Fibroblast of lung (primary cell): ENCODE results near the gene SLIT1. TPM values are rescaled to one million over a fixed set of nuclear protein-coding genes. Genes with fewer than 3 reads are reported as not detected.

Experiments
- DNase-seq, 2 donors: peaks; one replicate each; pipeline versions ENCODE4 v3.0.0 to v3.0.0-alpha.2; 2010; ENCODE audit warnings: low read depth in 2 of 2
- H2AFZ ChIP-seq: 2 replicates; pipeline ENCODE4 v1.5.1; 2012; ENCODE audit warnings: low read length, control low read depth, inconsistent platforms
- H3K27ac ChIP-seq: 2 replicates; pipeline ENCODE4 v1.5.1; 2011; ENCODE audit warnings: low read length, control low read depth; ENCODE audit not compliant: insufficient read depth
- H3K27me3 ChIP-seq: 2 replicates; pipeline ENCODE4 v1.5.1; 2011; ENCODE audit warnings: mild to moderate bottlenecking, low read length; ENCODE audit not compliant: control insufficient read depth, insufficient read depth
- H3K36me3 ChIP-seq: 2 replicates; pipeline ENCODE4 v1.5.1; 2011; ENCODE audit warnings: low read length; ENCODE audit not compliant: control insufficient read depth, insufficient read depth
- H3K4me1 ChIP-seq: 2 replicates; pipeline ENCODE4 v1.5.1; 2011; ENCODE audit warnings: low read length; ENCODE audit not compliant: control insufficient read depth, insufficient read depth; ENCODE audit errors: extremely low read depth
- H3K4me2 ChIP-seq: 2 replicates; pipeline ENCODE4 v1.5.1; 2011; ENCODE audit warnings: low read length, control low read depth; ENCODE audit not compliant: insufficient read depth; ENCODE audit errors: extremely low read depth
- H3K4me3 ChIP-seq, 4 experiments: fragments of 200-600 bp in 1 of 4; sonication (generic) in 1 of 4; replicated peaks in 1 of 4; 2 replicates each; pipeline ENCODE4 v1.5.1; 2011 to 2016; ENCODE audit warnings: low read length in 4 of 4, low read depth in 3 of 4, mild to moderate bottlenecking in 3 of 4, control low read depth in 2 of 4, inconsistent platforms in 1 of 4, mixed read lengths in 1 of 4; ENCODE audit not compliant: insufficient read depth in 1 of 4; ENCODE audit errors: control extremely low read depth in 1 of 4
- H3K79me2 ChIP-seq: 2 replicates; pipeline ENCODE4 v1.5.1; 2012; ENCODE audit warnings: mild to moderate bottlenecking, low read length, inconsistent platforms; ENCODE audit not compliant: control insufficient read depth, insufficient read depth
- H3K9ac ChIP-seq: 2 replicates; pipeline ENCODE4 v1.5.1; 2011; ENCODE audit warnings: mild to moderate bottlenecking, low read length, control low read depth; ENCODE audit not compliant: insufficient read depth
- H3K9me3 ChIP-seq: 2 replicates; pipeline ENCODE4 v1.5.1; 2012; ENCODE audit warnings: low read depth, low read length; ENCODE audit not compliant: control insufficient read depth, insufficient read depth
- H4K20me1 ChIP-seq: 2 replicates; pipeline ENCODE4 v1.5.1; 2011; ENCODE audit warnings: low read length; ENCODE audit not compliant: control insufficient read depth, insufficient read depth; ENCODE audit errors: extremely low read depth
- CTCF ChIP-seq, 2 donors: IDR thresholded peaks in 1 of 2; conservative IDR thresholded peaks in 1 of 2; 1 replicate in 1 of 2; 2 replicates in 1 of 2; pipeline ENCODE4 v1.5.1; 2011 to 2012; ENCODE audit warnings: low read length in 2 of 2, control low read depth in 1 of 2, inconsistent platforms in 1 of 2, low read depth in 1 of 2, mild to moderate bottlenecking in 1 of 2
- EZH2 ChIP-seq: IDR thresholded peaks from 2 replicates; pipeline ENCODE4 v1.5.1; 2012; ENCODE audit warnings: low read length, control low read depth, mild to moderate bottlenecking; ENCODE audit errors: missing control alignments
- polyA plus RNA-seq, 2 donors: library from polyadenylated mRNA; depleted of rRNA in 1 of 2; stranded (reverse) in 1 of 2; unstranded in 1 of 2; fragments of >200 nt; gene quantifications; 2 replicates each; pipeline ENCODE4 v1.2.1, GENCODE V29; 2011 to 2012; ENCODE audit warnings: missing spikeins in 1 of 2
- total RNA-seq: library from RNA; depleted of rRNA; stranded (reverse); fragments of >200 nt; gene quantifications from 2 replicates; pipeline ENCODE4 v1.2.1, GENCODE V29; 2014

The SLIT1 gene
- total and polyA plus RNA-seq, 2 donors (not counting 1 experiment from before 2014, with no cell fraction given), result 0.02 to 0.17 TPM

DNA sequence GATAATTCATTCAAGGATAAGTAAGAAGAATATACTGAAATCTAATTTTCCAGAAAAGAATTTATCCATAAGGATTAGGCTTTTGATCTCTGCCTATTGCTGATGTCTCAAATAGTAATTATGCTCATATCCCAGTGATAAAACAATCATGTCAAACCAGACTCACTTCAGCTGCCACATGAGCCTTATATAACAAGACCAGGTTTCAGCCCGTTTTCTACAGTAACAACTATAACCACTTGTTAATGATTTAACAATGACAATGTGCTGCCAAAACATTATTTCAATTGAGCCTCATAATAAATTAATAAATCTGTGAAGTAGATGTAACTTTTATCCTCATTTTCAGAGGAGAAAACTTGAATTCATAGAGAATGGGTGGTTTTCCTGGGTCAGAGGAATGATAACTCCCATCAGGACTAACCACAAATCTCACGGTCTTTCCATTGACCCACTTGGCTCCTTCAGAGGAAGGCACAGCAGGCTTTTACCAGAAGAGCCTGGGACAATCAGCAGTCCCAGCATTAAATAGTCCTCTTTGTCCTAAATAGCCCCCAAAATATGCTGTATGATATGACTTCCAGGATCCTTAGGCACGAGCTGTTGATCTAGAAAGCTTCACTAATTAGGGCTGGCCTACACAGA lies 42.5 kb upstream of the SLIT1 start:
- H4K20me1 ChIP-seq, result no peaks in the 10 kb centered on the region
- H3K9ac ChIP-seq, result no peak overlapping the region
- H2AFZ ChIP-seq, result no peak overlapping the region
- no peak overlapping the region for H3K4me2 ChIP-seq
- H3K36me3 ChIP-seq, result no peaks in the 10 kb centered on the region
- H3K4me3 ChIP-seq, result no peak overlapping the region
- no peaks in the 10 kb centered on the region for H3K27me3 ChIP-seq
- DNase-seq, result no peak
- H3K27ac ChIP-seq, result no peak overlapping the region
- no peaks in the 10 kb centered on the region for H3K79me2 ChIP-seq
- H3K4me1 ChIP-seq, result no peaks in the 10 kb centered on the region
- H3K9me3 ChIP-seq, result no peaks in the 10 kb centered on the region
- TF ChIP-seq CTCF (conservative IDR thresholded peaks at IDR 0.05 in 1 of 2, IDR thresholded peaks at IDR 0.05 in 1 of 2; ENCODE audit: low read depth in 1 of 2, low read length in 2 of 2), result no peak
- TF ChIP-seq EZH2, result no peak

DNA sequence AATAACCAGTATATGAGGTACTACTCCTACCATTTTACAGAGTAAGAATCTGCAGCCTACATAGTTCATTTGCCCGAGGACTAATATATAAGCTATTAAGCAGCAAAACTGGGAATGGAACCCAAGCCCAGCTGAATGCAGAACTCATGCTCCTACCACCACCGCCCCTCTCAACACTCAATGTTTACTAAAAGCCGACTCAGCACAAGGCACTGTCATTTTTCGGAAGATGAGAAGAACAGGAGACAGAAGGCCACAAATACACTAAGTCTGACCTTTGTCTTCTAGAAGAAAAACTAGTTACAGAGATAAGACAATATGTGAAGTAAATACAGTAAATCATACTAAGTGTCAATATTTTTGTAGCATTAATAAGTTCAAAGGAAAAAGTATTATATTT lies 40.6 kb upstream of the SLIT1 start:
- H3K9me3 ChIP-seq, result no peaks in the 10 kb centered on the region
- H3K4me2 ChIP-seq, result no peak overlapping the region
- no peaks in the 10 kb centered on the region for H3K36me3 ChIP-seq
- no peak for DNase-seq
- H4K20me1 ChIP-seq, result no peaks in the 10 kb centered on the region
- no peaks in the 10 kb centered on the region for H3K79me2 ChIP-seq
- H3K4me3 ChIP-seq, result no peak overlapping the region
- H3K27me3 ChIP-seq, result no peaks in the 10 kb centered on the region
- H3K4me1 ChIP-seq, result no peaks in the 10 kb centered on the region
- no peak overlapping the region for H3K9ac ChIP-seq
- no peak overlapping the region for H2AFZ ChIP-seq
- TF ChIP-seq CTCF (conservative IDR thresholded peaks at IDR 0.05 in 1 of 2, IDR thresholded peaks at IDR 0.05 in 1 of 2; ENCODE audit: low read depth in 1 of 2, low read length in 2 of 2) (no peak), EZH2 (no peak)
- no peak overlapping the region for H3K27ac ChIP-seq

DNA sequence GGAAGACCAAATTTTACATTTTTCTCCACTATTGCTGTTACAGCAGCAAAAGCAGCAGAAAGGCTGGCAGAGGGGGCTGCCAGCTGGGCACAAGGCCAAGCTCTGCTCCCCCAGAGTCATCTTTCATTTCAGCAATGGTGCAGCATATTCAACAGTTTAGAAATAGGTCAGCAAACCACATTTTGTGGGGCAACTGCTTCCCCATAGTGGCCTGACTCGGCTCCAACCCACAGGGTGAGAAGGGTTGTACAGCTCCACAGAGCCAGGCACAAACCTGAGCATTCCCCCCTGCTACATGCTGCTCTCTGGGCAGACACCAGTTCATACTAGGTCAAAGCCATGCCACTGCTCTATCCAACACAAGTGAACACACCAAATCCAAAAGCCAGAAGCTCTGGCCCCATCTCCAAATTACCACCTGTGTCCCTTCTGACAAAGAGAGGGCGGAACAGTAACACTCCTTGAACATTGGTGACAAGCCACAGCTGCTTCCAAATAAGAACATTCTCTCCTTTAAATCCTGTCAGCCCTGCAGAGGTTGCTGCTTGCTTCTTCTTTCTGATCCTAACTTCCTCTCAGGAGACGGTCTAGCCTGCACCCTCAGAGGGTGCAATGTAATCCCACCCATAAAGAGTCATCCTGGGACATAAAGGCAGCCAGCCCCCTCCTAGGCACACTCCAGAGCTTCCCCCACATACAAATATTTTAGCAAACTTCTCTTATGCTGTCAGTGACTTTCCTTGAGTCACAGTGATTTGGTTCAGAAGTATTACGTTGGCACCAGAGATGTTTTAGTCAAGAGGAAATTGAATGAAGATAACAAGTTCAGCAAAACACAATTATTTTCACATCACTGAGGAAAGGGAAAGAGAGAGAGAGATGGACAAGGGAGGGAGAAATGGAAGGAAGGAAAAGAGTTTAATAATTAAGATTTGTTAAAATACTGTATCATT lies 39.0 kb upstream of the SLIT1 start:
- H3K9me3 ChIP-seq, result no peaks in the 10 kb centered on the region
- no peaks in the 10 kb centered on the region for H3K79me2 ChIP-seq
- H3K9ac ChIP-seq, result no peak overlapping the region
- no peak overlapping the region for H3K27ac ChIP-seq
- no peak overlapping the region for H2AFZ ChIP-seq
- no peak overlapping the region for H3K4me3 ChIP-seq
- no peak overlapping the region for H3K4me2 ChIP-seq
- no peaks in the 10 kb centered on the region for H3K27me3 ChIP-seq
- no peaks in the 10 kb centered on the region for H3K4me1 ChIP-seq
- TF ChIP-seq CTCF (conservative IDR thresholded peaks at IDR 0.05 in 1 of 2, IDR thresholded peaks at IDR 0.05 in 1 of 2; ENCODE audit: low read depth in 1 of 2, low read length in 2 of 2) (no peak), EZH2 (no peak)
- DNase-seq, result peak in 1 of 2 donors; percentile 23
- H4K20me1 ChIP-seq, result no peaks in the 10 kb centered on the region
- no peaks in the 10 kb centered on the region for H3K36me3 ChIP-seq
